HCT116 (cell line): Measurements from ENCODE around the gene TMEM198. TPM values are rescaled to one million over a fixed set of nuclear protein-coding genes. Genes with fewer than 3 reads are reported as not detected.

Experiments
- ATAC-seq: fragments of 200-7000 bp; cut with Tn5 transposase; 2 replicates; pipeline ENCODE4 v1.9.1; 2020; ENCODE audit warnings: mild to moderate bottlenecking, moderate library complexity
- BruUV-seq: library from RNA; stranded (reverse); fragments of 400-500 nt; replicated peaks from 2 replicates; lab custom pipeline; 2021; lab: Mats Ljungman, UMichigan
- CTCF ChIA-PET: fragments of 300-600 bp; sonication (Branson Sonifier 250); formaldehyde crosslinking; loops from one replicate; lab custom pipeline; 2021; ENCODE audit warnings: antibody characterized with exemption; lab: Charles Lee
- POLR2A ChIA-PET: fragments of 300-600, 350-600 bp; sonication (Branson Sonifier 250); formaldehyde crosslinking; loops from one replicate; lab custom pipeline; 2021; ENCODE audit warnings: antibody characterized with exemption; lab: Charles Lee
- RAD21 ChIA-PET, 2 experiments: fragments of 300-600 bp; sonication (Branson Sonifier 250); formaldehyde crosslinking; loops; one replicate each; lab custom pipeline; 2023; ENCODE audit warnings: low total read pairs in 2 of 2; ENCODE audit not compliant: uncharacterized antibody in 2 of 2, unreplicated experiment in 2 of 2, low non-redundant PET in 1 of 2; lab: Charles Lee
- DNase-seq: peaks from one replicate; pipeline ENCODE4 v3.0.0-alpha.2; 2010; ENCODE audit warnings: low read depth, low spot score
- H2AFZ ChIP-seq: fragments of 200-600 bp; shearing (Covaris generic), sonication (generic); 2 replicates; pipeline ENCODE4 v1.6.1; 2017; ENCODE audit warnings: low read depth, mixed run types, mixed read lengths, antibody characterized with exemption, low read length; ENCODE audit not compliant: poor library complexity, severe bottlenecking
- H3K27ac ChIP-seq: 2 replicates; pipeline ENCODE4 v1.5.1; 2012; ENCODE audit warnings: low read depth, low read length
- H3K27me3 ChIP-seq: fragments of 200-600 bp; sonication (generic); 2 replicates; pipeline ENCODE4 v1.6.1; 2016; ENCODE audit warnings: mixed run types, low read length, mixed read lengths; ENCODE audit not compliant: insufficient read depth
- H3K36me3 ChIP-seq, 2 experiments: fragments of 200-500 bp in 1 of 2; fragments of 200-600 bp in 1 of 2; sonication (Bioruptor generic) in 1 of 2; sonication (generic) in 1 of 2; 2 replicates each; pipeline versions ENCODE4 v1.5.1 to v1.6.1; 2014 to 2016; ENCODE audit warnings: low read length in 2 of 2, inconsistent platforms in 1 of 2, mixed read lengths in 1 of 2, mixed run types in 1 of 2; ENCODE audit not compliant: insufficient read depth in 2 of 2, control insufficient read depth in 1 of 2
- H3K4me1 ChIP-seq, 2 experiments: fragments of 200-600 bp in 1 of 2; sonication (generic) in 1 of 2; 2 replicates each; pipeline versions ENCODE4 v1.5.1 to v1.6.1; 2012 to 2017; ENCODE audit warnings: low read length in 2 of 2, inconsistent platforms in 1 of 2, mild to moderate bottlenecking in 1 of 2, mixed read lengths in 1 of 2, mixed run types in 1 of 2, moderate library complexity in 1 of 2; ENCODE audit not compliant: insufficient read depth in 2 of 2, control insufficient read depth in 1 of 2
- H3K4me2 ChIP-seq: fragments of 200-600 bp; sonication (generic); 2 replicates; pipeline ENCODE4 v1.6.1; 2017; ENCODE audit warnings: mixed run types, low read length, mixed read lengths
- H3K4me3 ChIP-seq, 2 experiments: fragments of 200-600 bp in 1 of 2; sonication (generic) in 1 of 2; replicated peaks in 1 of 2; 2 replicates each; pipeline ENCODE4 v1.5.1; 2011 to 2016; ENCODE audit warnings: low read length in 2 of 2, control low read depth in 1 of 2, low read depth in 1 of 2, mild to moderate bottlenecking in 1 of 2, mixed read lengths in 1 of 2, mixed run types in 1 of 2
- H3K79me2 ChIP-seq: fragments of 200-600 bp; sonication (generic); 2 replicates; pipeline ENCODE4 v1.6.1; 2017; ENCODE audit warnings: mild to moderate bottlenecking, mixed run types, low read length, moderate library complexity, mixed read lengths; ENCODE audit not compliant: insufficient read depth
- H3K9ac ChIP-seq: fragments of 200-600 bp; sonication (generic); 2 replicates; pipeline ENCODE4 v1.6.1; 2016; ENCODE audit warnings: low read length, mixed read lengths
- H3K9me2 ChIP-seq: fragments of 200-600 bp; sonication (generic), shearing (Covaris generic); 2 replicates; pipeline ENCODE4 v1.6.1; 2017; ENCODE audit warnings: mixed run types, mild to moderate bottlenecking, moderate library complexity; ENCODE audit not compliant: insufficient read depth
- H3K9me3 ChIP-seq, 2 experiments: fragments of 200-500 bp in 1 of 2; fragments of 200-600 bp in 1 of 2; sonication (Bioruptor generic) in 1 of 2; sonication (generic) in 1 of 2; 2 replicates each; pipeline ENCODE4 v1.6.1; 2014 to 2017; ENCODE audit warnings: low read length in 2 of 2, mixed read lengths in 2 of 2, inconsistent platforms in 1 of 2, low read depth in 1 of 2, mild to moderate bottlenecking in 1 of 2, mixed run types in 1 of 2, moderate library complexity in 1 of 2; ENCODE audit not compliant: control insufficient read depth in 1 of 2, insufficient read depth in 1 of 2
- H4K20me1 ChIP-seq: fragments of 200-600 bp; sonication (generic), shearing (Covaris generic); 2 replicates; pipeline ENCODE4 v1.6.1; 2017; ENCODE audit warnings: mixed run types, mild to moderate bottlenecking, moderate library complexity; ENCODE audit not compliant: insufficient read depth
- ATF3 ChIP-seq: IDR thresholded peaks from 2 replicates; pipeline ENCODE4 v1.6.1; 2012
- CTCF ChIP-seq, 3 experiments: fragments of 200-600 bp in 1 of 3; sonication (generic) in 1 of 3; IDR thresholded peaks in 2 of 3; conservative IDR thresholded peaks in 1 of 3; 2 replicates each; pipeline ENCODE4 v1.5.1; 2012 to 2017; ENCODE audit warnings: low read depth in 2 of 3, low read length in 2 of 3, antibody characterized with exemption in 1 of 3, borderline replicate concordance in 1 of 3, control low read depth in 1 of 3, mild to moderate bottlenecking in 1 of 3, mixed read lengths in 1 of 3, mixed run types in 1 of 3, moderate library complexity in 1 of 3; ENCODE audit not compliant: insufficient read depth in 1 of 3
- ELF1 ChIP-seq: IDR thresholded peaks from 2 replicates; pipeline ENCODE4 v1.6.1; 2012; ENCODE audit warnings: low read depth, borderline replicate concordance
- JUND ChIP-seq: IDR thresholded peaks from 2 replicates; pipeline ENCODE4 v1.6.1; 2012
- REST ChIP-seq: IDR thresholded peaks from 2 replicates; pipeline ENCODE4 v1.6.1; 2012; ENCODE audit warnings: low read depth
- TCF7L2 ChIP-seq: IDR thresholded peaks from 2 replicates; pipeline ENCODE4 v1.7.0; 2011; ENCODE audit warnings: borderline replicate concordance, inconsistent platforms; ENCODE audit not compliant: insufficient read depth, insufficient read length; ENCODE audit errors: extremely low read depth
- YY1 ChIP-seq: IDR thresholded peaks from 2 replicates; pipeline ENCODE4 v1.6.1; 2011; ENCODE audit warnings: low read length, low read depth, moderate library complexity, mild to moderate bottlenecking; ENCODE audit not compliant: insufficient replicate concordance; ENCODE audit errors: extremely low read depth
- ZNF274 ChIP-seq: fragments of 200-500 bp; sonication (Bioruptor generic); IDR thresholded peaks from 2 replicates; pipeline ENCODE4 v1.6.1; 2014; ENCODE audit warnings: mild to moderate bottlenecking, low read depth, low read length, inconsistent platforms
- intact Hi-C: fragments of 100-400 bp; cut with micrococcal nuclease; formaldehyde crosslinking; loops from 2 replicates; pipeline ENCODE4 v1.10.0; 2022
- total RNA-seq: library from RNA; stranded (reverse); gene quantifications from one replicate; pipeline ENCODE4 v1.2.1, GENCODE V29; 2021; ENCODE audit not compliant: unreplicated experiment

The TMEM198 gene
- total RNA-seq, 1 experiment from 2014 or later, result 2.1 TPM

GRCh38 chr2:219517954-219518778 lies 25.7 kb upstream of the TMEM198 start (continued):
- TF ChIP-seq REST (no peak), ZNF274 (no peak), ELF1 (no peak), YY1 (no peak), JUND (no peak), ATF3 (no peak), TCF7L2 (no peak)

- Histone ChIP-seq H3K9ac (no peak overlapping the region), H3K9me2 (no peaks in the 10 kb centered on the region)
- CTCF ChIA-PET, result interaction anchor here (1.0 to 3.0 kb wide), 9 partner anchors 10 to 116 kb away, joined by 3 to 34 read pairs (median 14); partner anchors contain the start of gene GMPPA
- TF ChIP-seq CTCF (IDR thresholded peaks at IDR 0.05 in 2 of 3, conservative IDR thresholded peaks at IDR 0.05 in 1 of 3; ENCODE audit: borderline replicate concordance in 1 of 3, insufficient read depth in 1 of 3, low read depth in 2 of 3, low read length in 2 of 3) (peak in 1 of 3 experiments; percentile 6; a peak in 1 of 6 replicates), JUND (no peak)
- TF ChIP-seq, all 23 proteins: peak for 1
- Histone ChIP-seq H3K4me3 (no peak overlapping the region), H3K79me2 (no peaks in the 10 kb centered on the region), H2AFZ (no peak overlapping the region), H3K36me3 (no peaks in the 10 kb centered on the region), H3K4me1 (peaks cover 36 to 68% of the 10 kb centered on the region in 2 experiments), H3K9me3 (no peaks in the 10 kb centered on the region), H3K27me3 (no peaks in the 10 kb centered on the region), H3K27ac (no peak overlapping the region), H4K20me1 (no peaks in the 10 kb centered on the region), H3K4me2 (peak overlapping the region; percentile 0; the same call in 1 of the 2 replicates)
- ChIA-PET RAD21 (interaction anchor here in 1 of 2 experiments (1.9 kb wide), 1 partner anchor 116 kb away, joined by 8 read pairs; no protein-coding TSS in a partner anchor), POLR2A (no interaction called here)
- intact Hi-C loops, result no loop called here
- BruUV-seq, result no TSS peak
- DNase-seq (no peak), ATAC-seq (no peak)
Observed at GRCh38 chr2:219519526-219519916, 24.3 kb upstream of the TMEM198 start.
